MCF 10A (cell line): ENCODE results near the gene TFCP2L1. TPM values are rescaled to one million over a fixed set of nuclear protein-coding genes. Genes with fewer than 3 reads are reported as not detected.
A peak's percentile ranks its signal among the peaks of the same experiment; 100 is the strongest.

Experiments
- BruUV-seq: library from RNA; stranded (reverse); fragments of 400-500 nt; replicated peaks from 2 replicates; lab custom pipeline; 2021; lab: Mats Ljungman, UMichigan
- CTCF ChIA-PET: fragments of 300-600 bp; sonication (Branson Sonifier 250); formaldehyde crosslinking; extraction: SDS; loops from one replicate; lab custom pipeline; 2021; ENCODE audit warnings: antibody characterized with exemption, inconsistent platforms; lab: Yijun Ruan, JAX
- POLR2A ChIA-PET: fragments of 300-600, 350-650 bp; sonication (Branson Sonifier 250); formaldehyde crosslinking; extraction: SDS; loops from one replicate; lab custom pipeline; 2020; ENCODE audit warnings: antibody characterized with exemption, inconsistent platforms; lab: Yijun Ruan, JAX
- DNase-seq: peaks from one replicate; pipeline ENCODE4 v3.0.0-alpha.2; 2018; ENCODE audit not compliant: unreplicated experiment
- H3K27ac Mint-ChIP-seq: one replicate; pipeline ENCODE4 v1.8.0; 2022; ENCODE audit warnings: mild to moderate bottlenecking, low read depth, mixed read lengths; ENCODE audit not compliant: unreplicated experiment
- H3K27me3 Mint-ChIP-seq: one replicate; pipeline ENCODE4 v1.8.0; 2022; ENCODE audit warnings: mixed read lengths; ENCODE audit not compliant: insufficient read depth, unreplicated experiment
- H3K36me3 Mint-ChIP-seq: one replicate; pipeline ENCODE4 v1.8.0; 2022; ENCODE audit warnings: mild to moderate bottlenecking, moderate library complexity, mixed read lengths; ENCODE audit not compliant: insufficient read depth, unreplicated experiment
- H3K4me1 Mint-ChIP-seq: one replicate; pipeline ENCODE4 v1.8.0; 2022; ENCODE audit warnings: mixed read lengths; ENCODE audit not compliant: insufficient read depth, unreplicated experiment
- H3K4me3 Mint-ChIP-seq: one replicate; pipeline ENCODE4 v1.8.0; 2022; ENCODE audit warnings: mild to moderate bottlenecking, moderate library complexity, mixed read lengths; ENCODE audit not compliant: unreplicated experiment
- H3K9me3 Mint-ChIP-seq: one replicate; pipeline ENCODE4 v1.8.0; 2022; ENCODE audit warnings: mixed read lengths; ENCODE audit not compliant: unreplicated experiment
- intact Hi-C: fragments of 100-400 bp; cut with micrococcal nuclease; formaldehyde crosslinking; loops from 2 replicates; pipeline ENCODE4 v1.14.1; 2022
- total RNA-seq: library from RNA; stranded (reverse); gene quantifications from 2 replicates; pipeline ENCODE4 v1.2.3, GENCODE V29; 2022
- TF ChIP-seq, protein P1 (sequence below): fragments of 200-600 bp; IDR thresholded peaks from one replicate; pipeline ENCODE4 v1.8.0; 2022; ENCODE audit warnings: antibody characterized with exemption, mild to moderate bottlenecking; ENCODE audit not compliant: unreplicated experiment

The TFCP2L1 gene
- total RNA-seq, 1 experiment from 2014 or later, result 22.6 TPM

DNA sequence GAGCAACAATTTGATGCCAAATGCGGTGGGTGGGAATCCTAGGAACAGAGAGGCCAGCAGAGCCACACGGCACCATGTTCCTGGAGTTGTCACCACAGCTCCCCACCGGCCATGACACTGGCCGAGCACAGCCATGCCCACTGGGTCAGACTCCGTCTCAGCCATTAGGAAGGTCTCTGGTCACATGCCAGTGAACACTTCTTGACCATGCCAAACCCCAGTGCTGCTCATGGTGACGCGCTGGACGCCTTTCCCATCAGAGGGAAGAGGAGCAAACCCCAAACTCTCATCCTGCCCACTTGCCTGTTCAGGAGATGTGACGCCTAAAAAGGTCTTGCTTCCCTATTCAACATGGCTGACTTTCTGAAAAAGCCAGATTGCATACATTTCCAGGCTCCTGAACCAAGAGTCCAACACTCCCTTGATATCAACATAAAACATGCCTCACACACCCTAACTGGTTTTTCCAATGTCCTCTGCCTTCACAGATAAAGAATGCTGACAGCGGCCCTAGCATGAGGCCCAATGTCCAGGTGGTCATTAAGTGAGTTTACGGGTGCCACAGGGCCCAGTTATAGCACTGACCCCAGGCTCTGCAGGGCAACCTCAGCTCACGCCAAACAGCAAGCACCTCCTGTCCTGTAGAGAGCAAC, 31.9 kb downstream of the TFCP2L1 start:
- ChIA-PET POLR2A (no interaction called here), CTCF (interaction anchor here (0.6 to 0.9 kb wide), 2 partner anchors 100 to 160 kb away, joined by 3 read pairs; no protein-coding TSS in a partner anchor)
- Mint-ChIP-seq H3K36me3 (peaks cover 20% of the 10 kb centered on the region), H3K4me3 (no peak overlapping the region), H3K27me3 (no peaks in the 10 kb centered on the region), H3K9me3 (no peaks in the 10 kb centered on the region), H3K4me1 (peaks cover 10% of the 10 kb centered on the region), H3K27ac (no peak overlapping the region)
- intact Hi-C loops, result no loop called here
- BruUV-seq, result no TSS peak
- DNase-seq, result no peak
- TF ChIP-seq, protein P1, sequence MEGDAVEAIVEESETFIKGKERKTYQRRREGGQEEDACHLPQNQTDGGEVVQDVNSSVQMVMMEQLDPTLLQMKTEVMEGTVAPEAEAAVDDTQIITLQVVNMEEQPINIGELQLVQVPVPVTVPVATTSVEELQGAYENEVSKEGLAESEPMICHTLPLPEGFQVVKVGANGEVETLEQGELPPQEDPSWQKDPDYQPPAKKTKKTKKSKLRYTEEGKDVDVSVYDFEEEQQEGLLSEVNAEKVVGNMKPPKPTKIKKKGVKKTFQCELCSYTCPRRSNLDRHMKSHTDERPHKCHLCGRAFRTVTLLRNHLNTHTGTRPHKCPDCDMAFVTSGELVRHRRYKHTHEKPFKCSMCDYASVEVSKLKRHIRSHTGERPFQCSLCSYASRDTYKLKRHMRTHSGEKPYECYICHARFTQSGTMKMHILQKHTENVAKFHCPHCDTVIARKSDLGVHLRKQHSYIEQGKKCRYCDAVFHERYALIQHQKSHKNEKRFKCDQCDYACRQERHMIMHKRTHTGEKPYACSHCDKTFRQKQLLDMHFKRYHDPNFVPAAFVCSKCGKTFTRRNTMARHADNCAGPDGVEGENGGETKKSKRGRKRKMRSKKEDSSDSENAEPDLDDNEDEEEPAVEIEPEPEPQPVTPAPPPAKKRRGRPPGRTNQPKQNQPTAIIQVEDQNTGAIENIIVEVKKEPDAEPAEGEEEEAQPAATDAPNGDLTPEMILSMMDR, result no peak

DNA sequence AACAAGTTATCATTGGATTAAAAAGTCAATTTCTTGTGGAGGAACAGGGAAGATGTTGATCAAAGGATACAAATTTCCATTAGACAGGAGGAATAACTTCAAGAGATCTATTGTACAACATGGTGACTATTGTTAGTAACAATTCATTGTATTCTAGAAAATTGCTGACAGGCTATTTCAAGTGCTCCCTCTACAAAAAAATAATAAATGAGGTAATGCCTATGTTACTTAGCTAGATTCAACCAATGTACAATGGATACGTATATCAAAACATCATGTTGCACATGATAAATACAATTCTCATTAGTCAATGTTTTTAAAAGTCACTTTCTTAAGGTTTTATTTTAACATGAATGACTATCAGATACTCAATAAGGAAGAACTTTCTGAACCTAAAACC, 33.5 kb downstream of the TFCP2L1 start:
- H3K9me3 Mint-ChIP-seq, result no peaks in the 10 kb centered on the region
- peaks cover 27% of the 10 kb centered on the region for H3K36me3 Mint-ChIP-seq
- BruUV-seq, result no TSS peak
- H3K27me3 Mint-ChIP-seq, result no peaks in the 10 kb centered on the region
- intact Hi-C loops, result no loop called here
- POLR2A ChIA-PET, result interaction anchor here (1.0 kb wide), 1 partner anchor 19 kb away, joined by 4 read pairs; no protein-coding TSS in a partner anchor
- no peaks in the 10 kb centered on the region for H3K4me1 Mint-ChIP-seq
- H3K4me3 Mint-ChIP-seq, result no peak overlapping the region
- DNase-seq, result no peak
- CTCF ChIA-PET, result interaction anchor here (0.6 to 1.1 kb wide), 3 partner anchors 10 to 155 kb away, joined by 3 to 4 read pairs (median 3); no protein-coding TSS in a partner anchor
- no peak overlapping the region for H3K27ac Mint-ChIP-seq
- TF ChIP-seq, protein P1, result no peak

DNA sequence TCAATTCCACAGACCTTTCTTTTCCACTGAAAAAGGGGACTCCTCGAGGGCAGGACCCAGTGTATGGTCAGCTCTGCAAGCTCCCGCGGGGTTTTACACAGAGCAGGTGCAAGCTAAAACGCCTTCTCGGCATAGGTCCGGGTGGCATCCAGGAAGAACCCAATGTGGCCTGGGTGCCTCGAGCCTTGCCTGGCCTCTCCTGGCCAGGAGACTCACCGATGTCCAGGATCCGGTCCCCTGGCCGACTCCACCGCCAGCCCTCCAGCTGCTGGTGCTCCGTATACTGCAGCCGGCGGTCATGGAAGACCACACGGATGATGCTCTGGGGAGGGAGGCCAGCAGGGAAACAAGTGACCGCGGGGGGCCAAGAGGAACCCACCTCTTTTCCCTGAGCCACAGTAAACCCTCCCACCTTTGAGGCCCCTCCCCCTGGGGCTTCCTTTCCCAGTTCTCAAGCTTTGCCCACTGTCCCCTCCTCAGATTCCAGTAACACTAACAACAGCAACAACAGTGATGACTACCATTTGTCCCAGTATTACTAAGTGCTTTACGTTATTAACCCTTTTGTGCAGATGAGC, 36.1 kb downstream of the TFCP2L1 start:
- DNase-seq, result no peak
- peaks cover 48% of the 10 kb centered on the region for H3K36me3 Mint-ChIP-seq
- TF ChIP-seq, protein P1, result no peak
- no TSS peak for BruUV-seq
- no peaks in the 10 kb centered on the region for H3K27me3 Mint-ChIP-seq
- no peaks in the 10 kb centered on the region for H3K4me1 Mint-ChIP-seq
- H3K27ac Mint-ChIP-seq, result no peak overlapping the region
- no peak overlapping the region for H3K4me3 Mint-ChIP-seq
- intact Hi-C loops, result no loop called here
- POLR2A ChIA-PET, result interaction anchor here (1.1 kb wide), 1 partner anchor 28 kb away, joined by 3 read pairs; no protein-coding TSS in a partner anchor
- CTCF ChIA-PET, result interaction anchor here (1.1 to 1.3 kb wide), 4 partner anchors 25 to 155 kb away, joined by 3 to 7 read pairs (median 4); no protein-coding TSS in a partner anchor
- H3K9me3 Mint-ChIP-seq, result no peaks in the 10 kb centered on the region

DNA sequence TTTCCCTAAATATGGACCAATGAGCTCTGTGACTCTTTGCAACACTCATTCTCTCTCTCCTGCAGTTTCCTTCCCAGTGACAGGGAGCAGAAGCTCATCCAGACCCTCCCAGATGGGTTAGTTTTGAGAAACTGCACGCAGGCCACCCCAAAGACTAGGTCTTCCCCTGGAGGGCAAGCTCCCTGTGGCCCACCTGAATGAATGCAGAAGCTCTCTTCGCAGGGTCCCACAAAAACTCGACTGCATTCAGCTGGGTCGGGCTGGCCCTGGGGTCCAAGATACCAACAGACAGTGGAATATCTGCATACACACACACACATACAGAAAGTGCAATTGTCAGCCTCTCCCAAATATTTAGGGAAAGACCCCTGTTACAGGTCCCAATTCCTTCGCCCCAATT, 37.0 kb downstream of the TFCP2L1 start:
- Mint-ChIP-seq H3K36me3 (peaks cover 43% of the 10 kb centered on the region), H3K9me3 (no peaks in the 10 kb centered on the region), H3K4me3 (no peak overlapping the region), H3K27ac (no peak overlapping the region), H3K27me3 (no peaks in the 10 kb centered on the region), H3K4me1 (no peaks in the 10 kb centered on the region)
- TF ChIP-seq, protein P1, result no peak
- ChIA-PET CTCF (interaction anchor here (0.5 to 1.3 kb wide), 8 partner anchors 8 to 273 kb away, joined by 3 to 5 read pairs (median 4); no protein-coding TSS in a partner anchor), POLR2A (interaction anchor here (0.8 to 1.1 kb wide), 2 partner anchors 14 to 28 kb away, joined by 3 read pairs; no protein-coding TSS in a partner anchor)
- TSS peak; percentile 11 for BruUV-seq
- DNase-seq, result no peak
- intact Hi-C loops, result no loop called here
